Activated CD8-positive, alpha-beta memory T cell treated with anti-CD3 and anti-CD28 coated beads, Interleukin-2, amount 50 U/mL, for 24 hours (primary cell): ENCODE results near the gene TTC7B.

ENCODE experiments used
- DNase-seq: peaks from one replicate; pipeline ENCODE4 v3.0.0-alpha.2; 2020; ENCODE audit errors: extremely low read depth

The TTC7B gene

GRCh38 chr14:90511795-90512328, 304.4 kb downstream of the TTC7B start:
- no peak for DNase-seq

GRCh38 chr14:90511252-90511651, 305.0 kb downstream of the TTC7B start:
- no peak for DNase-seq

GRCh38 chr14:90510159-90510558, 306.1 kb downstream of the TTC7B start:
- no peak for DNase-seq

- no peak for DNase-seq
Measured at GRCh38 chr14:90509403-90509802, 306.8 kb downstream of the TTC7B start.

- no peak for DNase-seq
Measured at GRCh38 chr14:90508536-90509254, 307.5 kb downstream of the TTC7B start.

- DNase-seq = no peak
Measured at GRCh38 chr14:90508036-90508435, 308.2 kb downstream of the TTC7B start.

- DNase-seq = no peak
Measured at GRCh38 chr14:90507428-90507827, 308.8 kb downstream of the TTC7B start.

- DNase-seq = no peak
Measured at GRCh38 chr14:90506748-90507147, 309.5 kb downstream of the TTC7B start.

GRCh38 chr14:90505531-90505930, 310.7 kb downstream of the TTC7B start:
- DNase-seq = no peak

- DNase-seq = no peak
Measured at GRCh38 chr14:90504643-90505042, 311.6 kb downstream of the TTC7B start.

- DNase-seq = no peak
Measured at GRCh38 chr14:90503582-90503981, 312.6 kb downstream of the TTC7B start.

- DNase-seq = no peak
Measured at GRCh38 chr14:90502760-90503159, 313.5 kb downstream of the TTC7B start.

GRCh38 chr14:90500665-90501370, 315.4 kb downstream of the TTC7B start:
- DNase-seq = no peak

- no peak for DNase-seq
Measured at GRCh38 chr14:90499908-90500664, 316.1 kb downstream of the TTC7B start.

GRCh38 chr14:90499121-90499520, 317.1 kb downstream of the TTC7B start:
- no peak for DNase-seq

- DNase-seq = no peak
Measured at GRCh38 chr14:90498198-90498597, 318.0 kb downstream of the TTC7B start.

GRCh38 chr14:90496379-90496778, 319.9 kb downstream of the TTC7B start:
- no peak for DNase-seq

- DNase-seq = no peak
Measured at GRCh38 chr14:90495357-90496276, 320.6 kb downstream of the TTC7B start.

GRCh38 chr14:90491911-90492531, 324.2 kb downstream of the TTC7B start:
- no peak for DNase-seq

- no peak for DNase-seq
Measured at GRCh38 chr14:90491221-90491885, 324.9 kb downstream of the TTC7B start.
